Keratinocyte (primary cell): ENCODE data around the gene SLC32A1. TPM values are rescaled to one million over a fixed set of nuclear protein-coding genes. Genes with fewer than 3 reads are reported as not detected.

Experiments used
- DNase-seq: peaks from one replicate; pipeline ENCODE4 v3.0.0-alpha.2; 2011; ENCODE audit warnings: low read depth, missing footprints, low spot score
- FAIRE-seq: peaks from 2 replicates; lab custom pipeline; 2011; peaks lifted over from hg19 to GRCh38; lab: Jason Lieb, UNC
- H2AFZ ChIP-seq: 2 replicates; pipeline ENCODE4 v1.6.0; 2012; ENCODE audit warnings: low read length, control low read depth, inconsistent platforms; ENCODE audit not compliant: control insufficient read depth
- H3K27ac ChIP-seq: 2 replicates; pipeline ENCODE4 v1.5.1; 2011; ENCODE audit warnings: low read length; ENCODE audit not compliant: control insufficient read depth, insufficient read depth
- H3K27me3 ChIP-seq: 3 replicates; pipeline ENCODE4 v1.6.0; 2011; ENCODE audit warnings: low read length; ENCODE audit not compliant: control insufficient read depth, insufficient read depth; ENCODE audit errors: extremely low read depth
- H3K36me3 ChIP-seq, 2 experiments: 2 replicates in 1 of 2; 3 replicates in 1 of 2; pipeline ENCODE4 v1.5.1; 2011; ENCODE audit warnings: low read length in 2 of 2, mild to moderate bottlenecking in 1 of 2; ENCODE audit not compliant: control insufficient read depth in 2 of 2, insufficient read depth in 2 of 2; ENCODE audit errors: extremely low read depth in 1 of 2
- H3K4me1 ChIP-seq: 3 replicates; pipeline ENCODE4 v1.5.1; 2011; ENCODE audit warnings: low read length; ENCODE audit not compliant: control insufficient read depth, insufficient read depth; ENCODE audit errors: extremely low read depth
- H3K4me2 ChIP-seq: 3 replicates; pipeline ENCODE4 v1.6.0; 2011; ENCODE audit warnings: low read depth, low read length; ENCODE audit not compliant: control insufficient read depth, insufficient read depth; ENCODE audit errors: extremely low read depth
- H3K4me3 ChIP-seq, 3 experiments: fragments of 200-600 bp in 1 of 3; sonication (generic) in 1 of 3; 2 replicates in 2 of 3; 3 replicates in 1 of 3; pipeline ENCODE4 v1.5.1; 2011 to 2016; ENCODE audit warnings: low read length in 3 of 3, mild to moderate bottlenecking in 3 of 3, control low read depth in 2 of 3, inconsistent platforms in 1 of 3, low read depth in 1 of 3, mixed read lengths in 1 of 3, mixed run types in 1 of 3, moderate library complexity in 1 of 3; ENCODE audit not compliant: control insufficient read depth in 2 of 3, insufficient read depth in 2 of 3; ENCODE audit errors: extremely low read depth in 1 of 3
- H3K79me2 ChIP-seq: 2 replicates; pipeline ENCODE4 v1.6.0; 2012; ENCODE audit warnings: low read length; ENCODE audit not compliant: control insufficient read depth, insufficient read depth
- H3K9ac ChIP-seq: 3 replicates; pipeline ENCODE4 v1.6.0; 2011; ENCODE audit warnings: low read length; ENCODE audit not compliant: control insufficient read depth, insufficient read depth; ENCODE audit errors: extremely low read depth
- H3K9me1 ChIP-seq: 3 replicates; pipeline ENCODE4 v1.6.0; 2011; ENCODE audit warnings: low read length; ENCODE audit not compliant: control insufficient read depth, insufficient read depth; ENCODE audit errors: extremely low read depth
- H3K9me3 ChIP-seq: 2 replicates; pipeline ENCODE4 v1.5.1; 2012; ENCODE audit warnings: low read depth, low read length; ENCODE audit not compliant: control insufficient read depth
- H4K20me1 ChIP-seq: 3 replicates; pipeline ENCODE4 v1.6.0; 2011; ENCODE audit warnings: low read length; ENCODE audit not compliant: control insufficient read depth, insufficient read depth; ENCODE audit errors: extremely low read depth
- CTCF ChIP-seq, 3 experiments: IDR thresholded peaks in 1 of 3; conservative IDR thresholded peaks in 1 of 3; optimal IDR thresholded peaks in 1 of 3; 2 replicates in 2 of 3; 3 replicates in 1 of 3; pipeline versions ENCODE3 to v1.5.1; 2011; ENCODE audit warnings: low read length in 3 of 3, mild to moderate bottlenecking in 3 of 3, moderate library complexity in 2 of 3, control low read depth in 1 of 3, inconsistent platforms in 1 of 3; ENCODE audit not compliant: insufficient read depth in 2 of 3; ENCODE audit errors: extremely low read depth in 1 of 3
- EZH2 ChIP-seq: IDR thresholded peaks from one replicate; pipeline ENCODE4 v1.6.1; 2012; ENCODE audit warnings: inconsistent platforms, mild to moderate bottlenecking, low read length, moderate library complexity
- dilution Hi-C: fragments of 300-500 bp; cut with MboI; formaldehyde crosslinking; loops from one replicate; pipeline ENCODE4 v1.7.0; 2020; ENCODE audit warnings: low sequenced_read_pairs; ENCODE audit not compliant: extremely low pct_ligation_motif_present
- polyA plus RNA-seq, 5 experiments: library from polyadenylated mRNA; depleted of rRNA in 3 of 5; stranded (reverse) in 3 of 5; stranded (forward) in 1 of 5; unstranded in 1 of 5; fragments of >200 nt; gene quantifications; 1 replicate in 1 of 5; 2 replicates in 3 of 5; 3 replicates in 1 of 5; pipeline versions ENCODE4 v1.2.1 to v1.2.3, GENCODE V29; 2011 to 2012; ENCODE audit warnings: missing spikeins in 2 of 5, low read depth in 1 of 5, low replicate concordance in 1 of 5

The SLC32A1 gene
- polyA plus RNA-seq, 1 donor (not counting 4 experiments of a cell fraction or from before 2014, with no cell fraction given): not detected

- H3K79me2 ChIP-seq: no peaks in the 10 kb centered on the region
- DNase-seq: no peak
- no peak overlapping the region for H3K9ac ChIP-seq
- H4K20me1 ChIP-seq: peaks cover 11% of the 10 kb centered on the region
- peaks cover 17% of the 10 kb centered on the region for H3K4me1 ChIP-seq
- H3K9me1 ChIP-seq: no peaks in the 10 kb centered on the region
- H3K4me3 ChIP-seq: no peak overlapping the region
- H2AFZ ChIP-seq: no peak overlapping the region
- no peak overlapping the region for H3K27ac ChIP-seq
- FAIRE-seq: no peak
- no peak overlapping the region for H3K4me2 ChIP-seq
- H3K27me3 ChIP-seq: peaks cover 93% of the 10 kb centered on the region
- no peaks in the 10 kb centered on the region for H3K36me3 ChIP-seq
- peaks cover 2% of the 10 kb centered on the region for H3K9me3 ChIP-seq
- TF ChIP-seq CTCF (optimal IDR thresholded peaks at IDR 0.05 in 1 of 3, IDR thresholded peaks at IDR 0.05 in 1 of 3, conservative IDR thresholded peaks at IDR 0.05 in 1 of 3; ENCODE audit: extremely low read depth in 1 of 3, insufficient read depth in 2 of 3, low read length in 3 of 3) (no peak), EZH2 (peak; percentile 76)
- dilution Hi-C loops: no loop called here
Observed at GRCh38 chr20:38727607-38728190, 3.4 kb downstream of the SLC32A1 start.

- dilution Hi-C loops: no loop called here
- DNase-seq (no peak), FAIRE-seq (no peak)
- no peaks in the 10 kb centered on the region for H3K36me3 ChIP-seq
- peak; percentile 64 for TF ChIP-seq EZH2
- no peak for TF ChIP-seq CTCF (optimal IDR thresholded peaks at IDR 0.05 in 1 of 3, IDR thresholded peaks at IDR 0.05 in 1 of 3, conservative IDR thresholded peaks at IDR 0.05 in 1 of 3; ENCODE audit: extremely low read depth in 1 of 3, insufficient read depth in 2 of 3, low read length in 3 of 3)
- H3K27ac ChIP-seq: no peak overlapping the region
- H3K4me2 ChIP-seq: no peak overlapping the region
- no peaks in the 10 kb centered on the region for H3K9me1 ChIP-seq
- peaks cover 11% of the 10 kb centered on the region for H4K20me1 ChIP-seq
- no peaks in the 10 kb centered on the region for H3K79me2 ChIP-seq
- H2AFZ ChIP-seq: no peak overlapping the region
- no peak overlapping the region for H3K9ac ChIP-seq
- H3K4me1 ChIP-seq: peaks cover 17% of the 10 kb centered on the region
- H3K9me3 ChIP-seq: peaks cover 2% of the 10 kb centered on the region
- peaks cover 93% of the 10 kb centered on the region for H3K27me3 ChIP-seq
- no peak overlapping the region for H3K4me3 ChIP-seq
Observed at GRCh38 chr20:38728191-38728781, 4.0 kb downstream of the SLC32A1 start.
